Left renal pelvis (tissue), 4 donors: ENCODE results near the gene ENDOD1. TPM values are rescaled to one million over a fixed set of nuclear protein-coding genes. Genes with fewer than 3 reads are reported as not detected.
A peak's percentile ranks its signal among the peaks of the same experiment; 100 is the strongest.

ENCODE experiments used
- DNase-seq, 4 donors: peaks; one replicate each; pipeline ENCODE4 v3.0.0-alpha.2; 2013; ENCODE audit warnings: low read depth in 4 of 4, low spot score in 3 of 4
- polyA plus RNA-seq, 4 donors: library from polyadenylated mRNA; unstranded; fragments of 120-200 nt; gene quantifications; one replicate each; pipeline ENCODE4 v1.2.1, GENCODE V29; 2013; ENCODE audit not compliant: insufficient read length in 4 of 4

The ENDOD1 gene
- polyA plus RNA-seq, 4 donors: 14.8 to 22.8 (median 19.0) TPM

- DNase-seq: no peak
Observed at GRCh38 chr11:95140397-95141033, 50.9 kb downstream of the ENDOD1 start.

- no peak for DNase-seq
Observed at GRCh38 chr11:95142431-95142830, 52.8 kb downstream of the ENDOD1 start.

GRCh38 chr11:95143106-95143681 lies 53.5 kb downstream of the ENDOD1 start:
- DNase-seq: no peak

GRCh38 chr11:95144313-95145235 lies 54.9 kb downstream of the ENDOD1 start:
- DNase-seq: no peak

GRCh38 chr11:95145430-95146060 lies 55.9 kb downstream of the ENDOD1 start:
- DNase-seq: no peak

- no peak for DNase-seq
Observed at GRCh38 chr11:95147364-95147905, 57.8 kb downstream of the ENDOD1 start.

- no peak for DNase-seq
Observed at GRCh38 chr11:95148406-95148805, 58.8 kb downstream of the ENDOD1 start.

- DNase-seq: no peak
Observed at GRCh38 chr11:95148938-95149337, 59.3 kb downstream of the ENDOD1 start.

GRCh38 chr11:95149651-95150364 lies 60.2 kb downstream of the ENDOD1 start:
- DNase-seq: no peak

- peak; percentile 87 to 91 (median 88) for DNase-seq
Observed at GRCh38 chr11:95150956-95151684, 61.5 kb downstream of the ENDOD1 start.

GRCh38 chr11:95152876-95153856 lies 63.5 kb downstream of the ENDOD1 start:
- no peak for DNase-seq

GRCh38 chr11:95153857-95154246 lies 64.2 kb downstream of the ENDOD1 start:
- no peak for DNase-seq

GRCh38 chr11:95154514-95154913 lies 64.9 kb downstream of the ENDOD1 start:
- DNase-seq: peak in 1 of 4 donors; percentile 36

- DNase-seq: no peak
Observed at GRCh38 chr11:95155385-95155784, 65.7 kb downstream of the ENDOD1 start.

- DNase-seq: no peak
Observed at GRCh38 chr11:95156133-95156721, 66.6 kb downstream of the ENDOD1 start.

GRCh38 chr11:95156916-95157541 lies 67.4 kb downstream of the ENDOD1 start:
- DNase-seq: no peak

- no peak for DNase-seq
Observed at GRCh38 chr11:95157824-95158223, 68.2 kb downstream of the ENDOD1 start.
